Measurements from ENCODE around the gene TEX29.

DNA sequence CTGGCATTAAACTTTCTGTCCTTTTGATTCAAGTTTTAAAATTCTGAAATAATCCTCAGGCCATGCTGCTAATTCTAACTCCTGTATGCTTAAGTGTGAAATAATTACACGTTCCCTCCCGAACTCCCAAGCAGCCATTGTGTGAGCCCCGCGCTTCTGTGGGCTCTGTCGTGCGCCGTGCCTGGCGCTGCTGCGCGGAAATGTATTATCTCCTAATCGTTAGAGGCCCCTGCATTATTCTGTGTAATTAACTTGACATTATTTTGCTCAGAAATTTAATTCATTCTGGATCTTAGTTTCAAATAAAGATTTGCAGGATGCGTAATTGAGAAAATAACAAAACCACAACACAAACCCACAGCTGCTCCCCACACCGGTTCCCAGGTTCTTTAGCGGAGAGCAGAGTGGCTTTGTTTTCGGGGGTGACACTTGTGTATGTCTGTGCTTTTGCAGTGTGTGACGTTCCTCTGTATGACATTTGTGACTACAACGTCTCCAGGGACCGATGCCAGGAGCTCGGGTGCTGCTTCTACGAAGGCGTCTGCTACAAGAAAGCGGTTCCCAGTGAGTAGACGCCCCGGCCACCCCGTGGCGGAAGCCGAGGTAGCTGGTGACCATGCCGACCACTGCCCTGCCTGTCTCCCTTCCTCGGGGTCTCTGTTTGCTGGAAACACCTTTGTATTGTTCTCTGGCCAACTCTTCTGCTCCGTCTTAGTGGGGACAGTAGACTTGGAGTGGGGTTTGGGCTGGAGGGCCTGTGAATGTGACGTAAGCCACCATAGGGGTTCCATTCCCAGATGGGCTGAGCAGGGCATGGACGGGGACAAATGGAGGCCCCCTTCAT is 7.5 kb downstream of the TEX29 start:
- TF ChIP-seq POLR2A (IDR thresholded peaks at IDR 0.05; ENCODE audit: low read length) (no peak), GATA1 (IDR thresholded peaks at IDR 0.05; ENCODE audit: low read depth, low read length) (no peak)

Measured in erythroblast (primary cell).